ENCODE measurements around the gene TMEM80. TPM values are rescaled to one million over a fixed set of nuclear protein-coding genes. Genes with fewer than 3 reads are reported as not detected.

The TMEM80 gene
- total and polyA plus RNA-seq, 4 donors, result 5.1 to 12.4 (median 8.2) TPM

GRCh38 chr11:721247-721740 is 25.7 kb downstream of the TMEM80 start:
- peaks cover 2 to 37% (median 20%) of the 10 kb centered on the region in 4 donors for H3K36me3 ChIP-seq (ENCODE audit: control insufficient read depth in 4 of 4, insufficient read depth in 3 of 4, low read depth in 1 of 4, low read length in 3 of 4)
- WGBS, result 65% methylated on average over 28 of the region's 28 CpGs
- H3K27ac ChIP-seq (ENCODE audit: low read depth in 1 of 2, low read length in 2 of 2), result no peak overlapping the region
- peaks cover 0 to 13% (median 5%) of the 10 kb centered on the region in 4 donors for H3K4me1 ChIP-seq (ENCODE audit: control insufficient read depth in 4 of 4, insufficient read depth in 4 of 4, low read length in 3 of 4)
- no peak overlapping the region for H3K9ac ChIP-seq (ENCODE audit: low read depth in 1 of 2, low read length in 2 of 2)
- no peak for DNase-seq (ENCODE audit: low spot score)
- TF ChIP-seq CTCF (IDR thresholded peaks at IDR 0.05; ENCODE audit: low read depth, low read length, missing input control) (no peak), RAD21 (IDR thresholded peaks at IDR 0.05) (no peak), YY1 (IDR thresholded peaks at IDR 0.05) (no peak), JUND (IDR thresholded peaks at IDR 0.05) (no peak), SP1 (IDR thresholded peaks at IDR 0.05) (no peak), HNF4G (IDR thresholded peaks at IDR 0.05) (no peak), FOXA2 (IDR thresholded peaks at IDR 0.05) (no peak), GABPA (IDR thresholded peaks at IDR 0.05 in 1 of 2, conservative IDR thresholded peaks at IDR 0.05 in 1 of 2) (no peak), FOXA1 (IDR thresholded peaks at IDR 0.05) (no peak), HNF4A (conservative IDR thresholded peaks at IDR 0.05) (no peak), EGR1 (IDR thresholded peaks at IDR 0.05; ENCODE audit: low read depth in 2 of 2) (no peak), MAX (IDR thresholded peaks at IDR 0.05) (no peak), NR2F2 (IDR thresholded peaks at IDR 0.05) (no peak), TAF1 (conservative IDR thresholded peaks at IDR 0.05) (no peak), ZBTB33 (IDR thresholded peaks at IDR 0.05) (no peak), RXRA (IDR thresholded peaks at IDR 0.05) (no peak), REST (IDR thresholded peaks at IDR 0.05) (no peak)
- TF ChIP-seq, protein P1, sequence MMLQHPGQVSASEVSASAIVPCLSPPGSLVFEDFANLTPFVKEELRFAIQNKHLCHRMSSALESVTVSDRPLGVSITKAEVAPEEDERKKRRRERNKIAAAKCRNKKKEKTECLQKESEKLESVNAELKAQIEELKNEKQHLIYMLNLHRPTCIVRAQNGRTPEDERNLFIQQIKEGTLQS (IDR thresholded peaks at IDR 0.05), result no peak
- H3K4me3 ChIP-seq (ENCODE audit: low read depth in 1 of 3, low read length in 3 of 3), result peak overlapping the region in 1 of 3 donors; percentile 22
- H3K27me3 ChIP-seq (ENCODE audit: control insufficient read depth in 4 of 4, insufficient read depth in 4 of 4, low read length in 3 of 4), result no peaks in the 10 kb centered on the region
- H3K9me3 ChIP-seq (ENCODE audit: control insufficient read depth in 4 of 4, low read length in 3 of 4), result no peaks in the 10 kb centered on the region

Data from liver (tissue), 9 donors.